Fibroblast of skin of back (primary cell): Measurements from ENCODE around the gene CLECL1.
"Not testable (repeated sequence)": the region's sequence is repeated elsewhere in the genome, so short reads cannot be mapped to it uniquely, and the experiment has no call there.

ENCODE experiments used
- DNase-seq: peaks from one replicate; pipeline ENCODE4 v3.0.0-alpha.2; 2013

Gene CLECL1

DNA sequence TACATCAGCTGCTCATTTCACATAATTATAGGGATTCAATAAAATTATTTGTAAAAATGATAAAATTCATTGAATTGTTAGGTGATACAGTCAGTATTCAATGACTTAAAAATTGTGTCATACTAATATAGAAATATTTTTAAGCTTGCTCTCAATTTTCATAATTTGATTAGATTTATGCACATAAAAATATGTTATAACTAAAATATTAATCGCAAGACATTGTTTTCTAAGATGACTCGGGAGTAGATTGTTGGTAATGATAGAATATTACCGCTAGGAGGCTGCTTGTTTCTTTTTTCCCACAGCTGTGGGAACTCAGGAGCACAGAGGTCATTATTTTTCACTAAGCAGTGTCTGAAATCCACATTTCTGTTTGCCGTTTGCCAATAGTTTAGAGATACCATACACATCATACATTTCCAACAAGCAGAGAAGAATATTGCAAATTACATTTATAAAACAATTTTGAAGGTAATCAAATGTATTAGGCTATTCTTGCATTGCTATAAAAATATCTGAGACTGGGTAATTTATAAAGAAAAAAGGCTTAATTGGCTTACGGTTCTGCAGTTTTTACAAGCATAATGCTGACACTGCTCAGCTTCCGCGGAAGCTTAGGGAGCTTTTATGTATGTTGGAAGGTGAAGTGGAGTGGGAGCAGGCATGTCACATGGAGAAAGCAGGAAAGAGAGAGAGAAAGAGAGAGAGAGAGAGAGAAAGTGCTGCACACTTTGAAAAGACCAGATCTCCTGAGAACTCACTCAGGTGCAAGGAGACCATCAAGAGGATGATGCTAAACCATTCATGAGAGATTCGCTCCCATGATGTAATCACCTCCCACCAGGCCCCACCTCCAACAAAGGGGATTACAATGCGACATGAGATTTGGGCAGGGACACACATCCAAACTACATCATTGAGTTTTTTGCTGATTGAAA lies 18.6 kb upstream of the CLECL1 start:
- peak; percentile 42 for DNase-seq

DNA sequence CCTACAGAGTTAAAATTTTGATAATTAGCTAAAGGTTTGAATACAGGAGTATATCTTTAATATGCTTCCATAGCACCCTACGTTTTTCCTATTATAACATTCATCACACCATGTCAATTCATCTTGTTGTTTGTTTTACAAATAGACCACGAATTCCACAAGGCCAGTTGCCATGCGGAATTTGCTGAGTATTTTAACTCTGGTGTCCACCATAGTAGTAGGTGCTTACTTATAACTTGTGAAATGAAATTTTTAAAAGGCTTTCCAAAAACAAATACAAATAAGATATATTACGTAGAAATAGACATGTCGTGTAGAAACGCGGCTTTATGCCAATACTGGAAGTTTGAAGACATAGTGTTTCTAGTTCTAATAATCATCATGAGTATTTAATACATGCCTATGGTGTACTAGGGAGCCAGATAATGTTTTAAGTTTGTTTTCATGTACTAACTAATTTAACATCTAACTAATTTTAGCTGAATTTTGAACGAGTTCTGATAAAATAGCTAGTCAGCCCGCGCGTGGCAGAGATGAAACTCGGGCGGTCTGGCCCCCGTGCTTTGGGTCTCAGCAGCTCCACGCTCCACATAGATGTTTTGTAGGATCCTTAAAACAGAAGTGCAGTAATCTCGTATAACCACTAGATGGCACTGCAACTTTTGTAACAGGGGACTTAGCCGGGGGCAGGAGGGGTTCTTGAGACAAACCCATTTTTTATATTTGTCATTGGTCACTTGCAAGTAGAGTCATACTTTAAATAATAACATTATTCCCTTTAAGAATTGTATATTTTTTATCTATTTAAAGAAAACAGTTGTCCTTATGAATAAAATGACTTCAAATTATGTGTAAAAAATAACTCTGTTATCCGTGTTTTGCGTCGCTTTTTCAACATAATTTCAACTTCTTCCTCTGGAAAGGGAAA lies 17.6 kb upstream of the CLECL1 start:
- peak; percentile 63 for DNase-seq

DNA sequence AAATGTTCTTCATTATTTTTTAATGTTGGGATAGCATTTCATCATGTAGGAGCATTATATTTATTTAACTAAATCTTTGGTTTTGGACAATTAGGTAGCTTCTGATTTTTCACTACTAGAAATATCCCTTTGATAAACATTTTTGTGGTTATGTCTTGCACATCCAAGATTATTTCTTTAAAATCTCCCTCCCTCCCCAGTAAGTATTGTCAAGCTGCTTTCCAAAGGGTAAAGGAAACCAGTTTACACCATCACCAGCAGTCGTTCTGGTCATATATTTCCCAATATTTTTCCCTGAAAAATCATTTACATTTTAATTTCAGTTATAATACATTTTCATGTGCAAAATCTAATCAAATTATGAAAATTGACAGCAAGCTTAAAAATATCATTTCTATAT lies 16.7 kb upstream of the CLECL1 start:
- no peak for DNase-seq

DNA sequence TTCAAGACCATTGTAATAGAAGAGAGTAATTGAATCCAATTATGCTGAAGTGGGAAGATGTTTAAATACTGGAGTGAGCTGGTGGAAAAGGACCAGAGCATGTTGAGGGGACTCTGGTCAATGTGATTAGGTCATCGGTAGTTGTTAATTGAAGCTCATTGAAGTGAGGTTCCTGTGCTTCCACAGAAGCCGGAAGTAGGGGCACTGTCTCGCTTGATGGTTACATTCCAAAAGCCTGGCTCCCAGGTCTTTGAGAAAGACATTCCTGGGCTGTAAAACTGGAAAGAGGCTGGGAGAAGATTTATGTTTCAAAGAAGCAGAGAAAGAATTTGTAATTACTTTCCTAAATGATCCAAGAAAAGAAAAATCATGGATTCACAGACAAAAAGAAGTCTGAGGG lies 12.3 kb upstream of the CLECL1 start:
- no peak for DNase-seq

DNA sequence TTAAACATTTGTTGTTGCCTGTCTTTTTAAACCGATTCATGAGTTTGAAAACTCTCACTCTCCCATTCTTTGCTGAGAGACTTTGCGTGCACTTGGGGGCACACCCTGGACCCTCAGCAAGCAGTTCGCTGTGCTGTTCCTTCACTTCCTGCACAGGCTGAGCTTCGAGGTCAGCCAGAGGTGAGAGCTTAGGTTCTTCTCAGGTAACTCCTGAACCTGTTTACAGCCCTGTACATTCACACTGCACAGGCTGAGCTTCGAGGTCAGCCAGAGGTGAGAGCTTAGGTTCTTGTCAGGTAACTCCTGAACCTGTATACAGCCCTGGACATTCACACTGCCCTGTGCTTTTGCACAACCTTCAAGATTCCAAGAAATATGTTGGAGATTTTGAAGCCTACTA lies 9.8 kb upstream of the CLECL1 start:
- no peak for DNase-seq

DNA sequence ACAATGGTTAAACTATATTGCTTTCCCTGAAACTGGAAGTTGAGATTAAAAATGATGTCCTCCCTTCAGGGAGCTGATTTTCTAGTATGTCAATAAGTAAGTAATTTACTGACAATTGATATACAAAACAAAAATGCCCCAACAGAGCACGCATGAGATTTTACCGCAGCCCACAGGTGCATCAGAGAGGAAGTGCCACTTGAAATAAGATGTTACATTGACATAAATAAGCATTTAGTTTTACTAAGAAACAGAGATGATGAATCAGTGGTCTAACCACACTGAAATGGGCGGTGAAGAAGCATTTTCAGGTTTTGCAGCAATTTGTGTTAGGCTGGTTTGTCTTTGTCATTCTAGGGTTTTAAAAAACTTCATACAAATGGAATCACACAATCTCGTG lies 8.8 kb upstream of the CLECL1 start:
- no peak for DNase-seq

DNA sequence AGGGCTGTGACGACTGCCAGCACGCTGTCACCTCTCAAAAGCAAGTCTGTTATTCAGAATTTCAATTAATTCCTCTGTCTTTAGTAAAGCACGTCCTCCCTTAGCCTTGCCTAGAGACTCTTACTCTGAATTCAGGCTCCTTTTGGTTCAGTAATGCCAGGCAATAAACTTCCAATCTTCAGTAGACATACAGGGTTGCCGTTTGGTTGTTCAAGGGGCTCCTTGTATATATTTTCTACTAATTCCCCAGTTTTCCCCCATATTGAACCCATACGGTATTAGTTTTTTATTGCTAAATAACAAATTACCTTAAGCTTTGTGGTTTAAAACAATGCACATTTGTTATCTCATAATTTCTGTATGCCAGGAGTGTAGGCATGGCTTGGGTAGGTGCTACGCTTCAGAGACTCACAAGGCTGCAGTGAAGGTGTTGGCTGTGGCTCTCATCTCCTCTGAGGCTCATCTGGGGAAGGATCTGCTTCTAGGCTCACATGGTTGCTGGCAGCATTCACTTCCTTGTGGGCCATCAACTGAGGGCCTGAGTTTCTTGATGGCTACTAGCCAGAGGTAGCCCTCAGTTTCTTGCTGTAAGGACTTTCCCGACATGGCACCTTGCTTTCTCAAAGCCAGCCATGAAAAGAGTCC lies 7.3 kb upstream of the CLECL1 start:
- no peak for DNase-seq

DNA sequence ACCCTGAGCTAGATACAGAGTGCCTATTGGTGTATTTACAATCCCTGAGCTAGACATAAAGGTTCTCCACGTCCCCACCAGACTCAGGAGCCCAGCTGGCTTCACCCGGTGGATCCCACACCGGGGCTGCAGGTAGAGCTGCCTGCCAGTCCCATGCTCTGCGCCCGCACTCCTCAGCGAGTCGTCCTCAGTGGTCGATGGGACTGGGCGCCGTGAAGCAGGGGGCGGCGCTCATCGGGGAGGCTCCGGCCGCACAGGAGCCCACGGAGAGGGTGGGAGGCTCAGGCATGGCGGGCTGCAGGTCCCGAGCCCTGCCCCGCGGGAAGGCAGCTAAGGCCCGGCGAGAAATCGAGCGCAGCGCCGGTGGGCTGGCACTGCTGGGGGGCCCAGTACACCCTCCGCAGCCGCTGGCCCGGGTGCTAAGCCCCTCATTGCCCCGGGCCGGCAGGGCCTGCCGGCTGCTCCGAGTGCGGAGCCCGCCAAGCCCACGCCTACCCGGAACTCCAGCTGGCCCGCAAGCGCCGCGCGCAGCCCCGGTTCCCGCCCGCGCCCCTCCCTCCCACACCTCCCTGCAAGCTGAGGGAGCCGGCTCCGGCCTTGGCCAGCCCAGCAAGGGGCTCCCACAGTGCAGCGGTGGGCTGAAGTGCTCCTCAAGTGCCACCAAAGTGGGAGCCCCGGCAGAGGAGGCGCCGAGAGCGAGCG lies 6.7 kb upstream of the CLECL1 start:
- not testable (repeated sequence) for DNase-seq

DNA sequence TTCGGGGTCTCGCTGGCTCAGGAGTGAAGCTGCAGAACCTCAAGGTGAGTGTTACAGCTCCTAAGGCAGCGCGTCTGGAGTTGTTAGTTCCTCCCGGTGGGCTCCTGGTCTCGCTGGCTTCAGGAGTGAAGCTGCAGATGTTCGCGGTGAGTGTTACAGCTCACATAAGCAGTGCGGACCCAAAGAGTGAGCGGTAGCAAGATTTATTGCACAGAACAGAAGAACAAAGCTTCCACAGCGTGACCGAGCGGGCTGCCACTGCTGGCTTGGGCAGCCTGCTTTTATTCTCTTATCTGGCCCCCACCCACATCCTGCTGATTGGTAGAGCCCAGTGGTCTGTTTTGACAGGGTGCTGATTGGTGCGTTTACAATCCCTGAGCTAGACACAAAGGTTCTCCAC lies 6.0 kb upstream of the CLECL1 start:
- not testable (repeated sequence) for DNase-seq

DNA sequence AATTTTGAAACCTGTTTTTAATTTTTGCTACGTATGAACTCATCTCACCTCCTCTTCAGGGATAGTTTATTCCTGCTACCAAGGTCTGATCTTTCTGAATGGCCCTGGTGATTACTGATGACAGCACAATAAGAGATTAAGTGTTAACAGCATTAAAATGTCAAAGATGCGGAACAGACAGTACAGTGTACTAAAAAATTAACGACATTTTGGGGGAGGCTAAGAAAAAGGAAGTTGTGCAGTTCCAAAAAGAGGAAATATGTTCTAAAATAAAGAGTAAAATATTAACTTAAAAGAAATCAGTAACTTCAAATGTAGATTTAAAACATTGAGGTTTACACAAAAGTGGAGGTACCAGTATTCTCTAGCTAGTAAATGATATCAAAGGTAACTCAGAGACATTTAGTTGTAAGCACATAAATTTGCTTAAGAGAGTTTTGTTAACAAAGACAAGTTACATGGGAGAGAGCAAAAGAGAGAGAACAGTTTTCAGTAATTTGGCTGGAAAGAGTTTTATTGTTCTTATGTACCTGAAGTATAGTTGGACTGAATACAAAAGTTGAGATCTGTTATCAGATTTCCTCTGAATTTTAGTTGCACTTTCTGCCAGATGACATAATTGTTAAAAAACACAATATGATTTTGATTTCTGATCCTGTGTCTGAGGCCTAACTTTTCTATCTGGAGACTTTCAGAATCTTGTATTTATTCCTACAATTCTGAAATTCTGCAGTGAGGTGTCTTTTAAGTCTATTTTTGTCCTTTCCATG lies 4.2 kb upstream of the CLECL1 start:
- no peak for DNase-seq

DNA sequence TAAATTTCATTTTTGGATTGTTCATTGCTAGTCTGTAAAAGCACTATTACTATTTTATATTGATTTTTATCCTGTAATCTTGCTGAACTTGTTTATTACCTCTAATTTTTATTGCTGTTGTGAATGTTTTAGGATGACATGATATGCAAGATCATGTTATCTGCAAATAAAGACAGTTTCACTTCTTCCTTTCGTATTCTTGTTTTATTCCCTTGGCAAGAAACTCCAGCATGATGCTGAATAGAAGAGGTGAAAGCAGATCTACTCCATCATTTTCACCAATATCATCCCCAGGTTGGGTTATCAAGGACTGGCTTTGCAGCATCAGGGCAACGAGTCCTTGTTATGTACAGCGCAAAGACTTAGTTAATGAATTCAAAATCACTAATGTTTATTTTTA lies 2.7 kb upstream of the CLECL1 start:
- no peak for DNase-seq

DNA sequence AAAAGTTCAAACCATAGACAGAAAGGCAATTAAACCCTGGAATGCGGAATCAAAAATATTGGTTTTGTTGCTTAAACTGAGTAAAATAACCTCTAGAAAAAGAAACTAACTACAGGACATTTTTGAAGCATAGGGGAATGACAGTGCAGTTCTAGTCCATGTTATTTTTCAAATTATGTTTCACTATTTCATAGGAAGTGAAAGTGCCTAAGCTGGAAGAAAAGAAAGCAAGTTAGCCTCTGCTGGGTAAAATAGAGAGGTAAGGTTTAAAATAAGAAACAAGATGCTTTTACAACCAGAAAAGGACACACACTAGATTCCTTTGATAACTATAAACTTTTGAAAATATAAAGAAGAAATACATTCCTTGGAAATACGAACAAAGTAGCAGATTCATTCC lies 1.1 kb downstream of the CLECL1 start:
- DNase-seq, result no peak

DNA sequence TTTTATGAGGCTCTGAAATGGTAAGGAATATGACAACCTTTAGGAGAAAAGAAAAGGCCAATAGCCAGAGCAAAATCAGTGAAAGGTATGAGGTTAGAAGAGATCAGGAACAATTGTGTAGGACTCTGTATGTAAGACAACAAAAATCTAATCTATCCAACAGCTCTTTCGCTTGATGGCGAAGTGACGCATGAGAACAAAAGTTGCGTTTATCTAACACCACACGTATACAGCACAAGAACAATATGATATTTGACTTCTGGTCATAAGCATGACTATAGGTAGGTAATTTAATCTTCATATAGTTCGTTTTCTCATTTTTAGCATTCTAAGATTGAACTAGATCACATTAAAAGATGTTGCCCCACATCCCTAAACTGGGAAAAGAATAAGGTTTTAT lies 1.5 kb downstream of the CLECL1 start:
- DNase-seq, result no peak

DNA sequence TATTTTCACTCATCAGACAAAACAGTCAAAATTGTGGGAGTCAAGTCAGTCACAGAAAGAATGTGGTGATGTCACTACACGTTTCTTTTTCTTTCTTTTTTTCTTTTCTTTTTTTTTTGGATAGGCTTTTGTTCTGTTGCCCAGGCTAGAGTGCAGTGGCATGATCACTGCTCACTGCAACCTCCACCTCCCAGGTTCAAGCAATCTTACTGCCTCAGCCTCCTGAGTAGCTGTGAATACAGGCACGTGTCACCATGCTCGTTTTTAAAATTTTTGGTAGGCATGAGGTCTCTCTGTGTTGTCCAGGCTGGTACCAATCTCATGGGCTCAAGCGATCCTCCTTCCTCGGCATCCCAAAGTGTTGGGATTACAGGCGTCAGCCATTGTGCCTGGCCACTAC lies 2.3 kb downstream of the CLECL1 start:
- no peak for DNase-seq

DNA sequence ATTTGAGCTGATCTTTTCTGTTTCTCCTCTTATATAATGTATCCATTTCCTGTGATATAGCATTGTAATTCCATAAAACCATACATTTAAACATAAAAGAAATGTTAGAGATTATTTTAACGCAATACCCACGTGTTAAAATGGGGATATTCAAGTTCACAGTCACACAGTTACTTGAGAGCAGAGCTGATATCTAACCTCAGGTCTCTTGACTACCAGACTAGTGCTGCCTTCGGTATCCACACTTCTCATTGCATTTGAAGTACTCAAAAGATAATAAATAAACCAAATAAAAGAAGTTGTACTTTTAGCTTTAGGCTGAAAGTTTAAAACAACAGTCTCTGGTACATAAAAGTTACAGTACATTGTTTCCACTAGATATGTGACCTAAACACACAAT lies 2.9 kb downstream of the CLECL1 start:
- DNase-seq, result no peak

DNA sequence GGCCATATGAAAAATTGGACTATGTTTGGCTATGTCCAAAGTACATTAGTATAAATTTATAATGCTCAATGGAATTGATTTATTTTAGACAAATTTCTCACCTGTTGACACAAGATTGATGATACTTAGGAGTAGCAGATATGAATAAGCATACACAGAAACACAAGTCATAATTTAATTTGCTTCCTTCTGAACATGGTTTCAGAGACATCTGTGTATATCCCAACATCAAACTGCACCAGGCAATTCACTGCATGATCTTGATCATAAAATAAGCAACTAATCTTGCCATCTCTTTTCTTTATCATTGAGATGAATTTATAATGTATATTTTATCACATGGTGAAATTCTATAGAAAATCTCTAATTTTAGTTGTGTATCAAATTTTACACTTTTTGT lies 3.8 kb downstream of the CLECL1 start:
- DNase-seq, result no peak

DNA sequence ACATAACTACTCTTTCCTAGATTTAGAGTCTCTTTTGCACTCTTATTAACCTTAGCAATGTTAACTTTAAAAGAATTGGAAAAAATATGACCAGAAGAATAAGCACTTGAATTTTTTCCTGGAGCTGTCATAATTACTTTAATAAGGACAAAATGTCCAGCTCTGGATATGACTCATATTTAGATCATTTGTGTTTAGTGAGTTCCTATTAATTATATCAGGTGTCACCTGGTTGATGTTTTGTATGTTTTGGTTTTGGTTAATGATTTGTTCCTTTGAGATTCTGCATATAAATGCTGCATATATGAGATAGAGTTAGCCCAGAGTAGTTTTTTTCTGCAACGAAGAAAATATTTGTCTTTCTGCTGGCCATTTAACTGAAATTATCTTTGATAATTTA lies 5.1 kb downstream of the CLECL1 start:
- no peak for DNase-seq

DNA sequence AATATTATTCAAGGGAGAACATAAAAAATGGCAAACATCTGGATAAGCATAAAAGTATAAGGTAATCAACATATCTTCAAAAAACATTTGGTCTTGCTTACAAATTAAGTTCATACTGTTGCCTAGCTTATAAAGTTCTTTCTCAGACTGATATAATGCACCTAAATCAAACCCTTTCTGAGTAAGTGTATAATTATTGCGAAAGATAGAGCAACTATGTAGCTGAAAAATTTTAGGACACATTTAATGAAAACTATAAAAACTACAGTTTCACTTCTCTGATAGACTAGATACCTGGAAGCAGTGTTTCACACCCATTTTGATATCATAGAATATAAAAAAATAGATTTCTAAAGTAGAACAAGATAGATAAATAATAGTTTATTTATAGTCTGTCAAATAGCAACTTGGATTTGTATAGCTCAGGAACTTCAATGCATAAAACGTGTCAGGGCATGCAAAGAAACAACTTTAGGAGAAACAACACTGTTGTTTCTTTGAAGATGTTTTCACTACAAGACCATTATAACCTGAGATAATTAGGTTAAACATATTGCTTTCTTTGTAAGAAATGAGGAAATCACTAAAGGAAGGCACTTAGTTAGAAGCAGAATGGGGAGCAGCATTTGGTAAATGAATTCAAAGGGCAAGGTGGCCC lies 7.6 kb downstream of the CLECL1 start:
- no peak for DNase-seq

DNA sequence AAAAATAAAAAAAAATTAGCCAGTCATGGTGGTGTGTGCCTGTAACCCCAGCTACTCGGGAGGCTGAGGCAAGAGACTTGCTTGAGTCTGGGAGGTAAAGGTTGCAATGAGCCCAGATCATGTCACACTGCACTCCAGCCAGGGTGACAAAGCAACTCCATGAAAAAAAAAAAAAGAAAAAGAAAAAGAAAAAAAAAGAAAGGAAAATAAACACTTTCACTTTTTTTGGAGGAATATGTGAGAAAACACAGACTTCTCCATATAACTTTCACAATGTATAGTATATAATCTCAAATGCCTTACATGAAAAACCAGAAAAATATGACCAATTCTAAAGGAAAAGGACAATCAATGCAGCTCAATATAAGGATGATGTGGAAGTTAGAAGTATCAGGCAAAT lies 8.9 kb downstream of the CLECL1 start:
- no peak for DNase-seq

DNA sequence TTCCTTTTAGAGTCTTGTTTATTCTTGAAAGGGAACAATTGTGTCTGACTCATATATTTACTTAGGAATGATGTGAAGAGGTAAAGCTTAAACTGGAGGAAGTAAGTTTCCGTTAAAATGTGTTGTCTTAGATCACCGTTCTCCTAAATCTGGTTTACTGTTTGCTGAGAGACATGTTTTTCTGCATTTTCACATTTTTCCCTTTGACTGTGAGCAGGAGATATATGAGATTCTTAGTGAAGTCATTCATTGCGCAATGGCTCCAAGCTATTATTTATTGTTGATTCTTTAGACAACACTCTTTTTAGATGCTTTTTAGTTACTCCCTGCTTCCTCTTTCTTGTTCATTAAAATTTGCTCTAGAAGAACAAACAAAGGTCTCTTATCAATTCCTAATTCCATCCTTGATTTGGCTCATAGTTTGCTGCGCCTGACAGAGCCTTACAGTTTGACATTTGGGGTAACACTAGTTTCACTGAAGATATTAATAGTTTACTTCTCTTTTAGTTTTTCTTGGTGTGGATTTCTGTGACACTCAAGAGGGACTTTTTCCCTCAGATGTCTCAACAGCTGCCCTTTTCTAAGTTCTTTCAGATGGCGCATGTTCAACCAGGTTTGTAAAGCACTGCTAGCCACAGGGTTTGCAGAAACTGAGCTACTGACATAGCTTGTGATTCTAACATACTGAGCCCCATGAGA lies 11.4 kb downstream of the CLECL1 start:
- no peak for DNase-seq
